HG02943 (cell line): ENCODE measurements around the gene LITAF.

Experiments used
- ATAC-seq: cut with Tn5 transposase; IDR thresholded peaks from one replicate; pipeline ENCODE4 v1.9.1; 2021; ENCODE audit warnings: mild to moderate bottlenecking, low read depth, moderate library complexity; ENCODE audit not compliant: unreplicated experiment

The LITAF gene

GRCh38 chr16:11556945-11557720, 29.6 kb downstream of the LITAF start:
- ATAC-seq: no peak

- no peak for ATAC-seq
Observed at GRCh38 chr16:11556214-11556819, 30.4 kb downstream of the LITAF start.

DNA sequence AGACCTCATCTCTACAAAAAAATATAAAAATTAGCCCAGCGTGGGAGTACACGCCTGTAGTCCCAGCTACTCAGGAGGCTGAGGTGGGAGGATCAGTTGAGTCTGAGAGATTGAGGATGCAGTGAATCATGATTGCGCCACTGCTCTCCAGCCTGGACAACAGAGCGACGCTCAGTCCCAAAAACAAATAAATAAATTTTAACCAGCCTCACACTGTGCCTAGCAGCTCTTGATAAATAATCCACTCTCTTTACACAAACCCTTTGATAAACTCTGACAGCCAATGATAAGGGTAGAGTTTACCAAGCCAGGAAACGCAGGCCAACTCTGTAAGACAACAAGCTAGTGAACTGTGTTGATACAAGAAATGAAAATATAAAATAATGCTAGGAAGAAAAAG, 32.7 kb downstream of the LITAF start:
- no peak for ATAC-seq

GRCh38 chr16:11553371-11553770, 33.3 kb downstream of the LITAF start:
- ATAC-seq: no peak

DNA sequence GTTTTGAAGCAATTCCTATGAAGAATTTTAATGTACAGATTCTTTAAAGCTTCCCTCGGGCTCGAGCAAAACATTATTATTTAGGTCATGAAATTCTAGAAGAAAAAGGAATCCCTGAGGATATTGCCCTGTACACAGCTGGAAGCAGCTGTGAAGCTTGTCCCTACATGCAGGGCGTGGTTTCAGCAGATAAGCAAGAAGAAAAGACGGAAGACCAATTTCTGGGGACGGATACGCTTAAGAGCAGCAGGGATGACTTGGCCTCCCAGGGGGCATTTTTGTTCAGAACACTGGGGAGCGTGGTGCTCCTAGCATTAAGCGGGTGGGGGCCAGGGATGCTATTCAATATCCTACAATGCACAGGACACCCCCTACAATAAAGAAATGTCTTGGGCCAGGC, 34.3 kb downstream of the LITAF start:
- no peak for ATAC-seq

- no peak for ATAC-seq
Observed at GRCh38 chr16:11551842-11552241, 34.9 kb downstream of the LITAF start.

DNA sequence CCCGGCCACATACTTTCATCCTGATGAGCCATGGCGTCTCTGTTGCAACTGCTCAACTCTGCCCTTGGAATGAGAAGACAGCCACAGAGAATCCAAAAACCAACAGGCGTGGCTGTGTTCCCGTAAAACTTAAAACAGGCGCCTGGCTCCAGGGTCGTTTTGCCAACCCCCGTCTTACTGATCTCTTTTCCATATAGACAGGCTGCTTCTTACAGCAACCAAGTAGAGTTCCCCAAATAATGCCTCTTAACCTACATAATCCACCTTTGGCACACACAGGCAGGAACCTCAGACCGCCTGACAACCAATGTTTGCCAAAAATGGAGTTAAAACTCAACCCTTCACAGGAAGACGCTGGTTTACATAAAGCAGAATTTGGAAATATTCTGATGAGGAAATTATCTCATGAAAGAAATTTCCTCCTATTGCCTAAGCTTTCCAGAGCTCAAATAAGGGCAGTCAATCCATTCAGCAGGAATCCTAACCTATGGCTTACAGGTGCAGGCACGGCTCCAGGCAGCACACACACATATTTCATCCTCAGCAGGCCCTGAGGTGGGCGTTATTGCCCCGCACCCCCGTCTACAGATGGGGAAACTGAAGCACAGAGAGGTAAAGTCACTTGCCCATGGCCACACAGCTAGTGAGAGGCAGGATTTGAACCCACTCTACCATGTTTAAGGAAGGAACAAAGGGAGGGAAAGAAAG, 35.8 kb downstream of the LITAF start:
- ATAC-seq: no peak

GRCh38 chr16:11547118-11547916, 39.4 kb downstream of the LITAF start:
- no peak for ATAC-seq

DNA sequence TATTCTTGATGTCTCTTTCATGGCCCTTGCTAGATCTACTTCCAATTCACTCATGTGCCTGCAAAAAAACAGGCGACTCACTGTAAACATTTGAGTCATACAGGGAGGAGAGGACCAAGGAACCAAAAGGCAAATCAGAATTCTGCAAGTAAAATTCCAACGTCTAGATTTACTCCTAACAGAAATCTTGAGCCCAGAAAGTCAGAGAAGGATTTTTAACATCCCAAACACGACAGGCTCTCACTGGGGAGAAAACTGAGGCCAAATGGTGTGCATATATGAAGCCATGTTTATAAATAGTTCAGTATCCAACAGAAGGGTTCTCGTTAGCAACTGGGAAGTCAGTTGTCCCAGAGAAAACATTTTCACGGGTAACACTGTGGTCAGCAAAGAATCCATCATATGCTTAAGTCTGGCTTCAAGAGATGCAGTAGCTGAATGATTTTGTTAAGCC, 40.1 kb downstream of the LITAF start:
- ATAC-seq: no peak

DNA sequence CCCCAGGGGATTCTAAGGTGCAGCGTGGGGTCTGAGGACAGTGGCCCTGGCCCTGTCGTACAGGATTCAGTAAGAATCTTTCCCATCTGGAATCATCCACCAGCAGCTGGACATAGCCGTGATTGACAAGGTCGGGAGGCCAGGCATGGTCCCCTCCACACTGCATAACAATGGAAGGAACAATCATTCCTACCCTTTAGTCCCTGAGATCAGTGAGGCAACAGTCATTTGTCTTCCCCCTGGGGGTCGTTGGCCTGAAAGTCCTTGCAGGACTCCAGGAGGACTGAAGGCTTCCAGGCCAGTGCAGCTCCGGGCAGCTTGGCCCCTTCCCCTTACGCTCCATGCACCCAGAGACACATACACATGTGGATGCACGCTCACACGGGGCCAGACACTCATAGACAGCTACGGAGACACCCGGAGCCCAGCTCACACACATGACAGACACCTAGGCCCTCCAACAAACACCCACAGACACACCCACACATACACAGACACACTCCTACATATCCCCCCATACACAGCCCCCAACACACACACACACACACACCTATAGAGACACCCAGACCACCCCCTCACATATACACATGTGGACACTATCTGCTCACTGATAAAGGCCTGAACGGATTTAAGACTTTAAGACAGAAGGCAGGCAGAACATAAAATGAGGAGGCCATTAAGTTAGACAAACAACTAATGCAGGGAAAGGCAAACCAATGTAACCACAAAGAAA, 42.9 kb downstream of the LITAF start:
- no peak for ATAC-seq

GRCh38 chr16:11542069-11542744, 44.5 kb downstream of the LITAF start:
- no peak for ATAC-seq

- no peak for ATAC-seq
Observed at GRCh38 chr16:11539641-11540050, 47.1 kb downstream of the LITAF start.

DNA sequence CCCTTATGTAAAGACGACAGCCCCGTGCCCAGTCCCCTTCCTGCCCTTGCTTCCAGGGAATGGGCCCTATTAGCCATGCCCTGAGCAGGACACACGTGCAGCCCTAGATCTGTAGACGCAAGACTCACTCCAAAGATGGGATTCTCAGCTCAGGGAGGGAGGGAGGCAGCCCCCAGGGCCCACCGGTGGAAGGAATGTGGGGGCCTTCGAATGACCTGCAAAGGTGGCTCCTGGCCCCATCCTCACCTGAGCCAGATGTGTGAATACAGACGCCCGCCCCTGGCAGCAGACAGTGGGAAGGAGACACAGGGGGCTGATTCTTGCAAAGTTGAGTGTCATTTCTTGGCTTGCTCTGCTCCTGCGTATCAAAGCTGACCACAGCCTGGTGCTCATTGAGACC, 47.8 kb downstream of the LITAF start:
- ATAC-seq: no peak

- ATAC-seq: no peak
Observed at GRCh38 chr16:11536104-11536866, 50.4 kb downstream of the LITAF start.

DNA sequence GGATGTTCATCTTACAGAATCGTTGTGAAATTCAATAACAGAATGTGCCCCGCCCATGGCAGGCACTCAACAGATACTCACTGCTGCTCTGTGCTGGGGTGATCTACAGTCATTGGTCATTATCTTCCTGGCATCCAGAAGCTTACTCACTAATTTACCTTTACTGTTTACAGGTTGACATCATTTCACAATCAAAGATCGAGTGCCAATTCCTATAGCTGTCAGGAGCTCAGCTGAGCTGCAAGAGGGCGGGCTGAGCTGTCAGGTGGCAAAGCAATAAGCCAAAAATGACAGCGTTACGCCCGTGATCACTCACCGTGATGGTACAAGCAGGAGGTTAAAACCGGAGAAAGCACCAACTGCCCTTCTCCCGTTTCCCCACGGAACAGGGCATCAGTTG, 51.2 kb downstream of the LITAF start:
- no peak for ATAC-seq

GRCh38 chr16:11534262-11534661, 52.5 kb downstream of the LITAF start:
- no peak for ATAC-seq

- ATAC-seq: no peak
Observed at GRCh38 chr16:11533588-11533987, 53.1 kb downstream of the LITAF start.

- ATAC-seq: no peak
Observed at GRCh38 chr16:11530171-11530940, 56.4 kb downstream of the LITAF start.
